Kidney epithelial cell (primary cell): ENCODE data around the gene PPP4C. TPM values are rescaled to one million over a fixed set of nuclear protein-coding genes. Genes with fewer than 3 reads are reported as not detected.
A peak's percentile ranks its signal among the peaks of the same experiment; 100 is the strongest.

ENCODE experiments used
- DNase-seq: peaks from one replicate; pipeline ENCODE4 v3.0.0-alpha.2; 2010; ENCODE audit warnings: low read depth
- H3K27me3 ChIP-seq: 2 replicates; pipeline ENCODE4 v1.6.0; 2011; ENCODE audit warnings: low read length; ENCODE audit not compliant: control insufficient read depth, insufficient read depth
- H3K36me3 ChIP-seq: 2 replicates; pipeline ENCODE4 v1.5.1; 2011; ENCODE audit warnings: low read length; ENCODE audit not compliant: control insufficient read depth, insufficient read depth
- H3K4me3 ChIP-seq: 2 replicates; pipeline ENCODE4 v1.5.1; 2011; ENCODE audit warnings: low read depth, mild to moderate bottlenecking, control low read depth, low read length
- CTCF ChIP-seq: IDR thresholded peaks from 2 replicates; pipeline ENCODE4 v1.5.1; 2011; ENCODE audit warnings: mild to moderate bottlenecking, moderate library complexity, low read length, control low read depth, inconsistent platforms; ENCODE audit not compliant: insufficient read depth, poor library complexity, severe bottlenecking
- total RNA-seq: library from RNA; depleted of rRNA; stranded (reverse); fragments of >200 nt; gene quantifications from 2 replicates; pipeline ENCODE4 v1.2.3, GENCODE V29; 2015

PPP4C gene
- total RNA-seq, 1 donor from 2014 or later: 126 TPM

GRCh38 chr16:30096105-30096861, 20.5 kb downstream of the PPP4C start, which contains the start of gene YPEL3:
YPEL3 (minus strand) TSS chr16:30096213; CDS start chr16:30095482, 731 bp downstream.
- TF ChIP-seq CTCF: no peak
- peak; percentile 55 for DNase-seq

GRCh38 chr16:30096862-30097563, 21.2 kb downstream of the PPP4C start:
- TF ChIP-seq CTCF: no peak
- H3K4me3 ChIP-seq: no peak overlapping the region
- H3K27me3 ChIP-seq: no peaks in the 10 kb centered on the region
- no peak for DNase-seq
- H3K36me3 ChIP-seq: no peaks in the 10 kb centered on the region

More at GRCh38 chr16:30096105-30096861, 20.5 kb downstream of the PPP4C start, which contains the start of gene YPEL3:
- Histone ChIP-seq H3K4me3 (peak within 1 kb of the TSS; percentile 40), H3K27me3 (no peaks in the 10 kb centered on the region), H3K36me3 (no peaks in the 10 kb centered on the region)

- no peaks in the 10 kb centered on the region for H3K36me3 ChIP-seq
- H3K27me3 ChIP-seq: no peaks in the 10 kb centered on the region
- no peak for TF ChIP-seq CTCF
- no peak for DNase-seq
- H3K4me3 ChIP-seq: no peak overlapping the region
These were observed 28.3 kb downstream of the PPP4C start for GRCh38 chr16:30104090-30104489.

- TF ChIP-seq CTCF: no peak
- no peak for DNase-seq
- Histone ChIP-seq H3K36me3 (no peaks in the 10 kb centered on the region), H3K4me3 (no peak overlapping the region), H3K27me3 (no peaks in the 10 kb centered on the region)
These were observed 28.7 kb downstream of the PPP4C start for GRCh38 chr16:30104492-30104891.

GRCh38 chr16:30108059-30108850, 32.5 kb downstream of the PPP4C start:
- H3K36me3 ChIP-seq: no peaks in the 10 kb centered on the region
- TF ChIP-seq CTCF: no peak
- H3K4me3 ChIP-seq: no peak overlapping the region
- H3K27me3 ChIP-seq: no peaks in the 10 kb centered on the region
- no peak for DNase-seq
